Measurements from ENCODE around the gene ATP23. TPM values are rescaled to one million over a fixed set of nuclear protein-coding genes. Genes with fewer than 3 reads are reported as not detected.

The ATP23 gene
- total RNA-seq, 1 experiment from 2014 or later, result 10.3 TPM

GRCh38 chr12:57908511-57908910, 32.9 kb upstream of the ATP23 start:
- Histone ChIP-seq H3K27me3 (ENCODE audit: control insufficient read depth, insufficient read depth, low read length) (no peaks in the 10 kb centered on the region), H3K9me3 (ENCODE audit: control insufficient read depth, insufficient read depth, low read depth, low read length) (no peaks in the 10 kb centered on the region), H3K4me1 (ENCODE audit: control insufficient read depth, insufficient read depth, low read length) (peaks cover 3% of the 10 kb centered on the region; the same call in 1 of the 2 replicates), H3K4me3 (ENCODE audit: low read depth in 2 of 2, low read length in 2 of 2) (no peak overlapping the region), H3K36me3 (ENCODE audit: control insufficient read depth, insufficient read depth, low read length) (no peaks in the 10 kb centered on the region), H3K27ac (ENCODE audit: low read length) (no peak overlapping the region)
- no peak for TF ChIP-seq SIN3A (IDR thresholded peaks at IDR 0.05; ENCODE audit: borderline replicate concordance, insufficient read depth, low read depth, low read length)
- no peak for TF ChIP-seq TCF7L2 (IDR thresholded peaks at IDR 0.05; ENCODE audit: low read depth, low read length)
- TF ChIP-seq POLR2AphosphoS5 (IDR thresholded peaks at IDR 0.05; ENCODE audit: low read depth, low read length), result no peak
- no peak for TF ChIP-seq CTCF (IDR thresholded peaks at IDR 0.05)
- ATAC-seq (no peak), DNase-seq (ENCODE audit: low read depth, low spot score) (no peak)
- no TSS peak for BruUV-seq (replicated peaks)
- in situ Hi-C loops (cut with HindIII; ENCODE audit: low pct_unique_long_range_greater_than_20kb, low sequenced_read_pairs), result no loop called here
- intact Hi-C loops (cut with micrococcal nuclease; ENCODE audit: unreplicated experiment), result no loop called here
- CTCF ChIA-PET, result no interaction called here
- POLR2A ChIA-PET, result no interaction called here

- in situ Hi-C loops (cut with HindIII; ENCODE audit: low pct_unique_long_range_greater_than_20kb, low sequenced_read_pairs) (no loop called here), intact Hi-C loops (cut with micrococcal nuclease; ENCODE audit: unreplicated experiment) (no loop called here)
- H3K9me3 ChIP-seq (ENCODE audit: control insufficient read depth, insufficient read depth, low read depth, low read length), result no peaks in the 10 kb centered on the region
- no peaks in the 10 kb centered on the region for H3K36me3 ChIP-seq (ENCODE audit: control insufficient read depth, insufficient read depth, low read length)
- no peaks in the 10 kb centered on the region for H3K27me3 ChIP-seq (ENCODE audit: control insufficient read depth, insufficient read depth, low read length)
- peaks cover 3% of the 10 kb centered on the region; the same call in 1 of the 2 replicates for H3K4me1 ChIP-seq (ENCODE audit: control insufficient read depth, insufficient read depth, low read length)
- H3K27ac ChIP-seq (ENCODE audit: low read length), result no peak overlapping the region
- ATAC-seq (no peak), DNase-seq (ENCODE audit: low read depth, low spot score) (no peak)
- CTCF ChIA-PET, result no interaction called here
- POLR2A ChIA-PET, result no interaction called here
- no TSS peak for BruUV-seq (replicated peaks)
- H3K4me3 ChIP-seq (ENCODE audit: low read depth in 2 of 2, low read length in 2 of 2), result no peak overlapping the region
- TF ChIP-seq POLR2AphosphoS5 (IDR thresholded peaks at IDR 0.05; ENCODE audit: low read depth, low read length) (no peak), TCF7L2 (IDR thresholded peaks at IDR 0.05; ENCODE audit: low read depth, low read length) (no peak), SIN3A (IDR thresholded peaks at IDR 0.05; ENCODE audit: borderline replicate concordance, insufficient read depth, low read depth, low read length) (no peak), CTCF (IDR thresholded peaks at IDR 0.05) (no peak), REST (IDR thresholded peaks at IDR 0.05; ENCODE audit: insufficient read depth in 1 of 2, low read depth in 2 of 2, low read length in 1 of 2) (no peak)
These were observed 32.3 kb upstream of the ATP23 start for GRCh38 chr12:57909056-57909455.
